ENCODE measurements around the gene ING1.
"Not testable (repeated sequence)": the region's sequence is repeated elsewhere in the genome, so short reads cannot be mapped to it uniquely, and the experiment has no call there.

The ING1 gene

DNA sequence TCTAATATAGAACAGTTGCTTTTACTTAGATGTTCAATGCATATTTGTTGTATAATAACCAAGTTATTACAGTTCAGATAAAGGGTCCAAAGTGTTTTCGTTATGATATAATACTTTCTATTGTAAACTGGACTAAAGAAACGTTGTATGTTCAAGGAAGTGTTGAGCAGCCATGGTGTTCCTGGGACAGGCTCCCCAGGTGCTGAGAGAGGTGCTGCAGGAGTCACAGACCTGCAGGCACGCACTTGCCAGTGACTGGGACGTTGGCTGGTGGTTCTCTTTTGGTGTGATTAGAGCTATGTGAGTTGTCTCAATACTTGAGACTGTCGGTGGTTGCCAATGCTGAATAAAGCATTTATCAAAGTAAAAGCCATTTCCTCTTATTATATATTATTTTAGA lies 9.5 kb downstream of the ING1 start:
- H3K36me3 ChIP-seq (replicated peaks; ENCODE audit: low read depth, low read length), result peaks cover 25% of the 10 kb centered on the region
- peaks cover 24% of the 10 kb centered on the region for H4K20me1 ChIP-seq (ENCODE audit: insufficient read depth, low read length)
- H3K79me2 ChIP-seq (ENCODE audit: low read length), result peaks cover 42% of the 10 kb centered on the region
- no peak overlapping the region for H3K27ac ChIP-seq (ENCODE audit: low read length)
- no peaks in the 10 kb centered on the region for H3K27me3 ChIP-seq (ENCODE audit: low read depth, low read length)
- TF ChIP-seq EZH2phosphoT487 (IDR thresholded peaks at IDR 0.05; ENCODE audit: low read depth), result no peak
- TF ChIP-seq, protein P1, sequence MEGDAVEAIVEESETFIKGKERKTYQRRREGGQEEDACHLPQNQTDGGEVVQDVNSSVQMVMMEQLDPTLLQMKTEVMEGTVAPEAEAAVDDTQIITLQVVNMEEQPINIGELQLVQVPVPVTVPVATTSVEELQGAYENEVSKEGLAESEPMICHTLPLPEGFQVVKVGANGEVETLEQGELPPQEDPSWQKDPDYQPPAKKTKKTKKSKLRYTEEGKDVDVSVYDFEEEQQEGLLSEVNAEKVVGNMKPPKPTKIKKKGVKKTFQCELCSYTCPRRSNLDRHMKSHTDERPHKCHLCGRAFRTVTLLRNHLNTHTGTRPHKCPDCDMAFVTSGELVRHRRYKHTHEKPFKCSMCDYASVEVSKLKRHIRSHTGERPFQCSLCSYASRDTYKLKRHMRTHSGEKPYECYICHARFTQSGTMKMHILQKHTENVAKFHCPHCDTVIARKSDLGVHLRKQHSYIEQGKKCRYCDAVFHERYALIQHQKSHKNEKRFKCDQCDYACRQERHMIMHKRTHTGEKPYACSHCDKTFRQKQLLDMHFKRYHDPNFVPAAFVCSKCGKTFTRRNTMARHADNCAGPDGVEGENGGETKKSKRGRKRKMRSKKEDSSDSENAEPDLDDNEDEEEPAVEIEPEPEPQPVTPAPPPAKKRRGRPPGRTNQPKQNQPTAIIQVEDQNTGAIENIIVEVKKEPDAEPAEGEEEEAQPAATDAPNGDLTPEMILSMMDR (IDR thresholded peaks at IDR 0.05; ENCODE audit: low read depth, low read length), result no peak
- no peak overlapping the region for H2AFZ ChIP-seq (ENCODE audit: low read depth, low read length)
- peaks cover 9% of the 10 kb centered on the region for H3K4me1 ChIP-seq (ENCODE audit: low read length)
- H3K4me3 ChIP-seq (ENCODE audit: low read length), result no peak overlapping the region
- H3K9me3 ChIP-seq (ENCODE audit: insufficient read depth, low read length), result no peaks in the 10 kb centered on the region
- H3K9ac ChIP-seq (ENCODE audit: low read length), result no peak overlapping the region
- no peak overlapping the region for H3K4me2 ChIP-seq (ENCODE audit: low read length)

DNA sequence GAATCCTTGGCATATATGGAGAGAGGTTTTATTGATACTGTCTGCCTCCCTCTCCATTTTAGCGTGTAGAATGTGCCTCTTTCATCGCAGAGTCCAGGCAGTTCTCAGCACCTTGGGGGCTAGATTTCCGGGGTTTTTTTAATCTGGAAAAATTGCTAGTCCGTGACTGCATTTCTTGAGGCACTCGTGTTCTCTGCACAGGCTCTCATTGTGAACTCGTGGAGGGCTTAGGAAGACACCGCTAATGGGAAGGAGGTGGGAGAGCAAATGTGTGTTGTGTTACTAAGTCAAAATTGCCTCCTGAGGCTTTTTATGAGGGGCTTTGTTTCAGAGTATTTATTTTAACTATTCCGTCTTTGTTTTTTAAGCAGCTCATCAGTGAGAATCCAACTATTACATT lies 10.1 kb downstream of the ING1 start:
- Histone ChIP-seq H3K9me3 (ENCODE audit: insufficient read depth, low read length) (no peaks in the 10 kb centered on the region), H2AFZ (ENCODE audit: low read depth, low read length) (no peak overlapping the region), H3K79me2 (ENCODE audit: low read length) (peaks cover 36% of the 10 kb centered on the region), H4K20me1 (ENCODE audit: insufficient read depth, low read length) (peaks cover 20% of the 10 kb centered on the region), H3K4me1 (ENCODE audit: low read length) (peaks cover 13% of the 10 kb centered on the region), H3K27me3 (ENCODE audit: low read depth, low read length) (no peaks in the 10 kb centered on the region), H3K4me2 (ENCODE audit: low read length) (no peak overlapping the region), H3K36me3 (replicated peaks; ENCODE audit: low read depth, low read length) (peaks cover 25% of the 10 kb centered on the region), H3K27ac (ENCODE audit: low read length) (no peak overlapping the region), H3K4me3 (ENCODE audit: low read length) (no peak overlapping the region), H3K9ac (ENCODE audit: low read length) (no peak overlapping the region)
- TF ChIP-seq, protein P1 (IDR thresholded peaks at IDR 0.05; ENCODE audit: low read depth, low read length), result no peak
- no peak for TF ChIP-seq EZH2phosphoT487 (IDR thresholded peaks at IDR 0.05; ENCODE audit: low read depth)

DNA sequence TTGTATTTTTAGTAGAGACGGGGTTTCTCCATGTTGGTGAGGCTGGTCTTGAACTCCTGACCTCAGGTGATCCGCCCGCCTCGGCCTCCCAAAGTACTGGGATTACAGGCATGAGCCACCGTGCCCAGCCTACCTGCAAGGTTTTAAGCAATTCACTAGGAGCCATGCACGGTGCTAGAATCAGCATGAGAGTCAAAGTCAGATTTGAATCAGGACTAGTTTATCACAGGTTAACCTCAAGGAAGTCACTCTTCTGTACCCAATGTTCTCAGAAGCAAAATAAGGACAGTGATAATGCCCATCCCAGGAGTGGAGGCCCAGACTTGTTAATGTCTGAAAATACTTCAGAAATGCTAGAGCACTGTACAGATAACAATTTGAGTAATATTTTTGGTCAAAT lies 12.7 kb downstream of the ING1 start:
- H2AFZ ChIP-seq (ENCODE audit: low read depth, low read length); H3K4me2 ChIP-seq (ENCODE audit: low read length); H4K20me1 ChIP-seq (ENCODE audit: insufficient read depth, low read length); H3K36me3 ChIP-seq (replicated peaks; ENCODE audit: low read depth, low read length); H3K9ac ChIP-seq (ENCODE audit: low read length); H3K27ac ChIP-seq (ENCODE audit: low read length); H3K9me3 ChIP-seq (ENCODE audit: insufficient read depth, low read length); H3K4me3 ChIP-seq (ENCODE audit: low read length); H3K27me3 ChIP-seq (ENCODE audit: low read depth, low read length): not testable (repeated sequence)
- peaks cover 10% of the 10 kb centered on the region for H3K79me2 ChIP-seq (ENCODE audit: low read length)
- H3K4me1 ChIP-seq (ENCODE audit: low read length), result peaks cover 13% of the 10 kb centered on the region

DNA sequence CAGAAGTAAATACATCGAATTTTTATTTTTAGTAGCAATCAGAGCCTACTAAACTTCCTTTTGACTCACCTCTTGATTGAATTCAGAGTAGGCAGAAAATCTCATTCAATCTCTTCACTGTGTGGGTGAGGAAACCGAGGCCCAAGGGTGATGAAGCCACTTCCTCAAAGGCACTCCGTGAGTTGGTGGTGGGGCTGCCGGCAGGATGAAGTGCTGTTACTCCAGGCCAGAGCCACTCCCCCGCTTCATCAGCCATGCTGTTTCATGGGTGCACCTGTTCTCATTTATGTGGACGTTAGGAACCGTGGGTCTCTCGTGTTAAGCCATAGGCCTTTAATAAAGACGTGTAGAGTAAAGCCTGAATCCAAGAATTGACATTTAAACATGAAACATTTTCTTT lies 13.2 kb downstream of the ING1 start:
- H3K4me1 ChIP-seq (ENCODE audit: low read length), result peaks cover 13% of the 10 kb centered on the region
- H3K27me3 ChIP-seq (ENCODE audit: low read depth, low read length), result no peaks in the 10 kb centered on the region
- no peak overlapping the region for H3K4me3 ChIP-seq (ENCODE audit: low read length)
- no peak overlapping the region for H3K27ac ChIP-seq (ENCODE audit: low read length)
- no peak overlapping the region for H3K9ac ChIP-seq (ENCODE audit: low read length)
- H3K9me3 ChIP-seq (ENCODE audit: insufficient read depth, low read length), result no peaks in the 10 kb centered on the region
- peaks cover 7% of the 10 kb centered on the region for H3K79me2 ChIP-seq (ENCODE audit: low read length)
- H2AFZ ChIP-seq (ENCODE audit: low read depth, low read length), result no peak overlapping the region
- H4K20me1 ChIP-seq (ENCODE audit: insufficient read depth, low read length), result peaks cover 7% of the 10 kb centered on the region
- peaks cover 8% of the 10 kb centered on the region for H3K36me3 ChIP-seq (replicated peaks; ENCODE audit: low read depth, low read length)
- no peak overlapping the region for H3K4me2 ChIP-seq (ENCODE audit: low read length)
- TF ChIP-seq EZH2phosphoT487 (IDR thresholded peaks at IDR 0.05; ENCODE audit: low read depth), result no peak
- TF ChIP-seq, protein P1 (IDR thresholded peaks at IDR 0.05; ENCODE audit: low read depth, low read length), result no peak

DNA sequence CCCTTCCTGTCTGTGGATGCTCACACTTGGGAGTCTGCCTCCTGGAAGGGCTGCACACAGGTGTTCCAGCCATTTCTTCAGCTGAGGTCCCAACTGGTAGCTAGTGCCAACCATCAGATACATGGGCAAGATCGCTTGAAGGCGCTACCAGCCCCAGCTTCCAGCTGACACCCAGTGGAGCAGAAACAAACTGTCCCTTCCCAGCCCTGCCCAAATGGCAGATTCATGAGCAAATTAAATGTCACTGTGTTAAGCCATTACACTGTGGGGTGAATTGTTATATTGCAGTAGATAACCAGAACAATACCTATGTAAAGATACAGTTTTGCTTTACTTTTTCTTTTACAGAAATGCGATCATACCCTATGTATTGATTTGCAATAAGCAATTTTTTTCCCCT lies 17.6 kb downstream of the ING1 start:
- Histone ChIP-seq H3K4me2 (ENCODE audit: low read length) (no peak overlapping the region), H3K9ac (ENCODE audit: low read length) (no peak overlapping the region), H3K4me3 (ENCODE audit: low read length) (no peak overlapping the region), H4K20me1 (ENCODE audit: insufficient read depth, low read length) (no peaks in the 10 kb centered on the region), H2AFZ (ENCODE audit: low read depth, low read length) (no peak overlapping the region), H3K27me3 (ENCODE audit: low read depth, low read length) (no peaks in the 10 kb centered on the region), H3K79me2 (ENCODE audit: low read length) (no peaks in the 10 kb centered on the region), H3K4me1 (ENCODE audit: low read length) (peaks cover 13% of the 10 kb centered on the region), H3K36me3 (replicated peaks; ENCODE audit: low read depth, low read length) (no peaks in the 10 kb centered on the region), H3K27ac (ENCODE audit: low read length) (no peak overlapping the region), H3K9me3 (ENCODE audit: insufficient read depth, low read length) (no peaks in the 10 kb centered on the region; the same call in 1 of the 2 replicates)
- TF ChIP-seq, protein P1 (IDR thresholded peaks at IDR 0.05; ENCODE audit: low read depth, low read length), result no peak
- TF ChIP-seq EZH2phosphoT487 (IDR thresholded peaks at IDR 0.05; ENCODE audit: low read depth), result no peak

All from OCI-LY3 (cell line).